IMR-90 (cell line): ENCODE results near the gene AP1S1. TPM values are rescaled to one million over a fixed set of nuclear protein-coding genes. Genes with fewer than 3 reads are reported as not detected.
A peak's percentile ranks its signal among the peaks of the same experiment; 100 is the strongest.

Source experiments
- ATAC-seq: fragments of 200-7000 bp; cut with Tn5 transposase; 2 replicates; pipeline ENCODE4 v1.9.1; 2020; ENCODE audit warnings: low read depth, mild to moderate bottlenecking, moderate library complexity
- BruUV-seq: library from RNA; stranded (reverse); fragments of 400-500 nt; replicated peaks from 2 replicates; lab custom pipeline; 2021; lab: Mats Ljungman, UMichigan
- CTCF ChIA-PET: fragments of 300-600 bp; formaldehyde crosslinking; extraction: SDS; loops from one replicate; lab custom pipeline; 2021; ENCODE audit warnings: antibody characterized with exemption; lab: Yijun Ruan, JAX
- POLR2A ChIA-PET: fragments of 300-600 bp; sonication (Branson Sonifier 250); formaldehyde crosslinking; loops from one replicate; lab custom pipeline; 2022; ENCODE audit warnings: antibody characterized with exemption; ENCODE audit not compliant: unreplicated experiment; lab: Charles Lee
- DNase-seq: peaks from one replicate; pipeline ENCODE4 v3.0.0; 2013
- H2AFZ ChIP-seq: replicated peaks from 2 replicates; pipeline ENCODE3; 2013; ENCODE audit warnings: low read length, mild to moderate bottlenecking; ENCODE audit not compliant: poor library complexity
- H2AK5ac ChIP-seq: 2 replicates; pipeline ENCODE4 v1.6.1; 2013; ENCODE audit warnings: low read depth, low read length, inconsistent platforms
- H2AK9ac ChIP-seq: replicated peaks from 2 replicates; pipeline ENCODE3; 2013; ENCODE audit warnings: mild to moderate bottlenecking, low read depth, low read length, moderate library complexity; ENCODE audit not compliant: poor library complexity
- H2BK120ac ChIP-seq: 2 replicates; pipeline ENCODE4 v1.6.1; 2013; ENCODE audit warnings: low read depth, low read length, inconsistent platforms
- H2BK15ac ChIP-seq: 3 replicates; pipeline ENCODE4 v1.6.1; 2013; ENCODE audit warnings: low read depth, low read length, inconsistent platforms
- H2BK20ac ChIP-seq: 2 replicates; pipeline ENCODE4 v1.6.1; 2013; ENCODE audit warnings: low read depth, mild to moderate bottlenecking, inconsistent platforms, low read length, moderate library complexity
- H2BK5ac ChIP-seq: 2 replicates; pipeline ENCODE4 v1.6.1; 2013; ENCODE audit warnings: mild to moderate bottlenecking, low read depth, low read length, inconsistent platforms; ENCODE audit not compliant: poor library complexity, severe bottlenecking
- H3K14ac ChIP-seq: replicated peaks from 2 replicates; pipeline ENCODE4 v1.6.1; 2013; ENCODE audit warnings: low read depth, low read length, inconsistent platforms
- H3K18ac ChIP-seq: 2 replicates; pipeline ENCODE4 v1.6.1; 2013; ENCODE audit warnings: low read depth, low read length, control low read depth
- H3K23ac ChIP-seq: 2 replicates; pipeline ENCODE4 v1.6.1; 2013; ENCODE audit warnings: low read depth, low read length, inconsistent platforms
- H3K27ac ChIP-seq: 2 replicates; pipeline ENCODE4 v1.5.1; 2013; ENCODE audit warnings: mild to moderate bottlenecking, control low read depth, low read length; ENCODE audit not compliant: insufficient read depth
- H3K27me3 ChIP-seq: 2 replicates; pipeline ENCODE4 v1.6.1; 2013; ENCODE audit warnings: low read length; ENCODE audit not compliant: control insufficient read depth, insufficient read depth
- H3K36me3 ChIP-seq: 2 replicates; pipeline ENCODE4 v1.6.1; 2013; ENCODE audit warnings: low read length, mixed read lengths; ENCODE audit not compliant: control insufficient read depth, insufficient read depth
- H3K4ac ChIP-seq: 2 replicates; pipeline ENCODE4 v1.6.1; 2013; ENCODE audit warnings: low read depth, low read length, inconsistent platforms
- H3K4me1 ChIP-seq: 2 replicates; pipeline ENCODE4 v1.6.1; 2013; ENCODE audit warnings: low read length, mixed read lengths; ENCODE audit not compliant: control insufficient read depth, insufficient read depth
- H3K4me2 ChIP-seq: 2 replicates; pipeline ENCODE4 v1.6.1; 2013; ENCODE audit warnings: low read depth, mild to moderate bottlenecking, control low read depth, low read length, moderate library complexity
- H3K4me3 ChIP-seq: 2 replicates; pipeline ENCODE4 v1.5.1; 2013; ENCODE audit warnings: low read depth, mild to moderate bottlenecking, control low read depth, low read length, moderate library complexity; ENCODE audit not compliant: insufficient read depth
- H3K56ac ChIP-seq: 2 replicates; pipeline ENCODE4 v1.6.1; 2013; ENCODE audit warnings: low read length, inconsistent platforms; ENCODE audit not compliant: insufficient read depth; ENCODE audit errors: extremely low read depth
- H3K79me1 ChIP-seq, 2 experiments: 2 replicates each; pipeline ENCODE4 v1.6.1; 2013; ENCODE audit warnings: low read length in 2 of 2, inconsistent platforms in 1 of 2, low read depth in 1 of 2
- H3K9ac ChIP-seq: 2 replicates; pipeline ENCODE4 v1.6.1; 2013; ENCODE audit warnings: low read depth, low read length, control low read depth
- H3K9me1 ChIP-seq: 2 replicates; pipeline ENCODE4 v1.6.1; 2013; ENCODE audit warnings: low read length, inconsistent platforms; ENCODE audit not compliant: insufficient read depth
- H3K9me3 ChIP-seq: 2 replicates; pipeline ENCODE4 v1.6.1; 2013; ENCODE audit warnings: low read length; ENCODE audit not compliant: control insufficient read depth, insufficient read depth
- H4K20me1 ChIP-seq: 2 replicates; pipeline ENCODE4 v1.6.1; 2013; ENCODE audit warnings: low read length, inconsistent platforms; ENCODE audit not compliant: insufficient read depth
- H4K5ac ChIP-seq: 2 replicates; pipeline ENCODE4 v1.6.1; 2013; ENCODE audit warnings: mild to moderate bottlenecking, low read depth, low read length, control low read depth
- H4K8ac ChIP-seq, 2 experiments: 2 replicates each; pipeline ENCODE4 v1.6.1; 2013; ENCODE audit warnings: low read depth in 2 of 2, low read length in 2 of 2, control low read depth in 1 of 2, inconsistent platforms in 1 of 2
- H4K91ac ChIP-seq: 2 replicates; pipeline ENCODE4 v1.6.1; 2013; ENCODE audit warnings: low read depth, low read length, inconsistent platforms; ENCODE audit not compliant: insufficient read depth
- BHLHE40 ChIP-seq: fragments of 150-350 bp; IDR thresholded peaks from 2 replicates; pipeline ENCODE4 v1.6.1; 2016; ENCODE audit warnings: mild to moderate bottlenecking, low read depth, low read length
- CHD1 ChIP-seq: IDR thresholded peaks from 2 replicates; pipeline ENCODE4 v1.6.1; 2012; ENCODE audit warnings: low read depth, low read length, improper control_type of control experiment
- MAZ ChIP-seq: IDR thresholded peaks from 2 replicates; pipeline ENCODE4 v1.6.1; 2012; ENCODE audit warnings: low read depth, mild to moderate bottlenecking, low read length, improper control_type of control experiment, moderate library complexity, borderline replicate concordance
- NFE2L2 ChIP-seq: fragments of 150-350 bp; IDR thresholded peaks from 2 replicates; pipeline ENCODE4 v1.6.1; 2016; ENCODE audit warnings: low read depth, mild to moderate bottlenecking, low read length
- POLR2A ChIP-seq: IDR thresholded peaks from 2 replicates; pipeline ENCODE4 v1.6.1; 2012; ENCODE audit warnings: mild to moderate bottlenecking, low read depth, low read length
- RFX5 ChIP-seq: IDR thresholded peaks from 2 replicates; pipeline ENCODE4 v1.8.0; 2012; ENCODE audit warnings: low read depth, mild to moderate bottlenecking, low read length, moderate library complexity
- WGBS, 2 experiments: methylation state at CpG; one replicate each; pipeline versions ENCODE4 v1.1.5 to v1.1.7; 2013; ENCODE audit warnings: missing lambda C conversion rate in 2 of 2; ENCODE audit not compliant: insufficient read length in 1 of 2; ENCODE audit errors: extremely low coverage in 2 of 2; 5-methylcytosine and 5-hydroxymethylcytosine counted together
- dilution Hi-C: fragments of 300-500 bp; cut with HindIII; formaldehyde crosslinking; loops from one replicate; pipeline ENCODE4 v1.14.3; 2018; ENCODE audit warnings: low sequenced_read_pairs; ENCODE audit not compliant: unreplicated experiment
- in situ Hi-C: fragments of 300-500 bp; cut with MboI; formaldehyde crosslinking; loops from 3 replicates; pipeline ENCODE4 v1.14.3; 2019; ENCODE audit warnings: low sequenced_read_pairs, inconsistent platforms, mixed read lengths
- intact Hi-C: fragments of 100-400 bp; cut with micrococcal nuclease; formaldehyde crosslinking; loops from 2 replicates; pipeline ENCODE4 v1.10.0; 2022
- polyA plus RNA-seq, 3 experiments: library from polyadenylated mRNA; depleted of rRNA; stranded (reverse); fragments of >200 nt; gene quantifications; 2 replicates each; pipeline ENCODE4 v1.2.3, GENCODE V29; 2012; ENCODE audit warnings: low replicate concordance in 1 of 3
- total RNA-seq: library from RNA; depleted of rRNA; stranded (reverse); fragments of >200 nt; gene quantifications from 2 replicates; pipeline ENCODE4 v1.2.3, GENCODE V29; 2012
- TF ChIP-seq, protein P1 (sequence below): fragments of 150-350 bp; IDR thresholded peaks from 2 replicates; pipeline ENCODE4 v1.6.1; 2017; ENCODE audit warnings: mild to moderate bottlenecking, antibody characterized with exemption, low read length, low read depth

AP1S1 gene
- total and polyA plus RNA-seq, 2 of the 4 experiments (the other 2 are of a cell fraction): 187 to 295 TPM

DNA sequence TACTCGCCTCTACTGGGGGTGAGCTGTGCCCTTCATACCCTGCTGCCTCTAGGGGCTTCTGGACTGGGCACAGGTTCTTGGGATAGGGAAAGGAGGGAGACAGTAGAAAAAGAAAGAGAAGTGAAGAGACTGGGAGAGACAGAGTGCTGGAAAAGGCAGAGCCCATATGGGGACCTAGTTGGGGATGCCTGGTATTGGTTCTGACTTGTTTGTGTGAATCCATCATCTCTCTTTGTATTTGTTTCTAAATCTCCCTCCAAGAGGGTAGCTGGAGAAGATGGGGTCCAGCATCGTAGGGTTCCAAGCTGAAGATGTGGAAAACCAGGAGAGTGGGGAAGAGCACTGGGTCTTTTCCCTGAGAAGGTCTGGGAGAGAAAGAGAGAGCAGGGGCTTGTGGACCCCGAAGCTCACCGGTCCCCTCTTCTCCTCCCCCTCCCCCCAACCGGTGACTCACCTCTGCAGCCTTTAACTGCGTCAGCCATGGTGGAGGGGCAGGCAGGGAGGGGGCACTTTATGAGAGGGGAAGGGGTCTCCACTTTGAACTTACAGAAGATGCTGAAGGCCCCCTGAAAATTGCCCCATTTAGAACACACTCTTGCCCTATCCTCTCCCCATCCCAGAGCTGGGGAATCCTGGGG lies 14.3 kb downstream of the AP1S1 start:
- H3K79me1 ChIP-seq: peaks cover 0 to 3% of the 10 kb centered on the region in 2 experiments; a peak in 1 of 4 replicates
- no peak overlapping the region for H3K4me3 ChIP-seq
- H2AK5ac ChIP-seq: no peak overlapping the region; the same call in 1 of the 2 replicates
- no TSS peak for BruUV-seq
- peaks cover 14% of the 10 kb centered on the region for H3K9me1 ChIP-seq
- peaks cover 57% of the 10 kb centered on the region for H3K27me3 ChIP-seq
- no peak overlapping the region for H3K27ac ChIP-seq
- H3K9ac ChIP-seq: no peak overlapping the region
- CTCF ChIA-PET: interaction anchor here (1.0 kb wide), 1 partner anchor 25 kb away, joined by 8 read pairs; no protein-coding TSS in a partner anchor
- peak overlapping the region; percentile 48 for H2AK9ac ChIP-seq
- H2BK5ac ChIP-seq: no peak overlapping the region
- H3K23ac ChIP-seq: 0 out of 2 replicates have a peak overlapping the region, but pooled peaks have one; percentile 36
- peaks cover 20% of the 10 kb centered on the region for H3K4me1 ChIP-seq
- no peak overlapping the region for H2BK15ac ChIP-seq
- H4K20me1 ChIP-seq: peaks cover 14% of the 10 kb centered on the region; the same call in 1 of the 2 replicates
- no peak overlapping the region for H3K18ac ChIP-seq
- H4K91ac ChIP-seq: no peak overlapping the region; the same call in 1 of the 2 replicates
- TF ChIP-seq POLR2A: no peak
- no peak for TF ChIP-seq BHLHE40
- peak; percentile 66 for TF ChIP-seq MAZ
- TF ChIP-seq NFE2L2: no peak
- TF ChIP-seq CHD1: no peak
- TF ChIP-seq, protein P1, sequence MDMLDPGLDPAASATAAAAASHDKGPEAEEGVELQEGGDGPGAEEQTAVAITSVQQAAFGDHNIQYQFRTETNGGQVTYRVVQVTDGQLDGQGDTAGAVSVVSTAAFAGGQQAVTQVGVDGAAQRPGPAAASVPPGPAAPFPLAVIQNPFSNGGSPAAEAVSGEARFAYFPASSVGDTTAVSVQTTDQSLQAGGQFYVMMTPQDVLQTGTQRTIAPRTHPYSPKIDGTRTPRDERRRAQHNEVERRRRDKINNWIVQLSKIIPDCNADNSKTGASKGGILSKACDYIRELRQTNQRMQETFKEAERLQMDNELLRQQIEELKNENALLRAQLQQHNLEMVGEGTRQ: no peak
- TF ChIP-seq RFX5: no peak
- intact Hi-C loops: loop anchor here (1.0 kb wide), 1 partner anchor 24 kb away; no protein-coding TSS in a partner anchor
- POLR2A ChIA-PET: interaction anchor here (0.6 kb wide), 1 partner anchor 40 kb away, joined by 4 read pairs; no protein-coding TSS in a partner anchor
- peak overlapping the region; percentile 47; the same call in 1 of the 2 replicates for H3K4me2 ChIP-seq
- no peak overlapping the region for H4K5ac ChIP-seq
- no CpG with 5 or more reads among the region's 6 CpGs for WGBS, 2 experiments
- no peak overlapping the region for H2BK120ac ChIP-seq
- no peaks in the 10 kb centered on the region for H3K36me3 ChIP-seq
- H3K9me3 ChIP-seq: no peaks in the 10 kb centered on the region
- no peak overlapping the region; a peak in 1 of 4 replicates for H4K8ac ChIP-seq
- in situ Hi-C loops: no loop called here
- H3K14ac ChIP-seq: no peak overlapping the region
- dilution Hi-C loops: no loop called here
- H2AFZ ChIP-seq: no peak overlapping the region
- no peak for ATAC-seq
- no peak overlapping the region for H3K56ac ChIP-seq
- no peak overlapping the region; the same call in 1 of the 2 replicates for H3K4ac ChIP-seq
- H2BK20ac ChIP-seq: peak overlapping the region; percentile 8; the same call in 1 of the 2 replicates
- DNase-seq: no peak
